Subcutaneous adipose tissue (tissue), 4 donors: ENCODE measurements around the gene CCDC188. TPM values are rescaled to one million over a fixed set of nuclear protein-coding genes. Genes with fewer than 3 reads are reported as not detected.

Source experiments
- CTCF ChIP-seq: fragments of 450-650 bp; IDR thresholded peaks from one replicate; pipeline ENCODE4 v1.5.1; 2016; ENCODE audit warnings: low read depth, mild to moderate bottlenecking, control low read depth, antibody characterized with exemption, moderate library complexity
- total RNA-seq, 4 donors: library from RNA; depleted of rRNA; stranded (reverse); fragments of >200 nt; gene quantifications; one replicate each; pipeline ENCODE4 v1.1.0, GENCODE V29; 2016

CCDC188 gene
- total RNA-seq, 4 donors from 2014 or later: 1.3 to 3.0 TPM; not detected in 2

GRCh38 chr22:20188567-20188877 is 37.7 kb upstream of the CCDC188 start:
- no peak for TF ChIP-seq CTCF

DNA sequence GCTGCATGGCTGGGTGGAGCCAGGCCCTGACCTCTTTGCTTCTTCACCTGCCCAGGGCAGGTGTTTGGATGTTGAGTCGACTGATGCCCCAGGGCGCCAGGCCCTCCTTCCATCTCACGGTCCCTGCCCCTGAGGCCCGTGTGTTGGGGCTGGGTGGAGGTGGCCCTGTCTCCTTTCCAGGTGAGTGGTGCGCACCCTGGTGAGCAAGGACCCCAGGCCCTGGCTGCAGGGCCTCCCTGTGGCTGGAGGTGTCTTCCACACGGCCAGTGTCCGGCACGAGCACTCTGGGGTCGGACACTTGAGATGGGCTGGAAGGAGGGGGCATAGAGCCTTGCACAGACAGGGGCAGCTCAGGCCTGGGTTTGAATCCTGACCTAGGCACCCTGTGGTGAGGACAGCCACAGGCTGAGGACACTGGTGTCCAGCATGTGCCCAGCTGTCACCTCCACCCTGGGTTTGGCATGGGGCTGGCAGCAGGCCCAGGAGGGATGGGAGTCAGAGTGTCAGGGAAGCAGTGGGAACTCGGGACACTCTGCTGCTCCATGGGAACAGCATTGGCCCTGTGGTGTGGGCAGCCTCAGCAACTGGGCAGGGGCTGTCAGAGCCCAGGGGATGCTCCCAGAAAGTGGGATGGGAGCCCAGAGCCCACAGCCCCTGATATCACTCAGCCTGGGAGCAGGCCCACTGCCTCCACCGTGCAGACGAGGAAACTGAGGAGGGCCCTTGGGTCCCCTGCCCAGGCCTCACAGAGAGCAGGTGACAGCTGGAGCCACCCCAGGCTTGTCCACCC is 37.1 kb upstream of the CCDC188 start:
- no peak for TF ChIP-seq CTCF

DNA sequence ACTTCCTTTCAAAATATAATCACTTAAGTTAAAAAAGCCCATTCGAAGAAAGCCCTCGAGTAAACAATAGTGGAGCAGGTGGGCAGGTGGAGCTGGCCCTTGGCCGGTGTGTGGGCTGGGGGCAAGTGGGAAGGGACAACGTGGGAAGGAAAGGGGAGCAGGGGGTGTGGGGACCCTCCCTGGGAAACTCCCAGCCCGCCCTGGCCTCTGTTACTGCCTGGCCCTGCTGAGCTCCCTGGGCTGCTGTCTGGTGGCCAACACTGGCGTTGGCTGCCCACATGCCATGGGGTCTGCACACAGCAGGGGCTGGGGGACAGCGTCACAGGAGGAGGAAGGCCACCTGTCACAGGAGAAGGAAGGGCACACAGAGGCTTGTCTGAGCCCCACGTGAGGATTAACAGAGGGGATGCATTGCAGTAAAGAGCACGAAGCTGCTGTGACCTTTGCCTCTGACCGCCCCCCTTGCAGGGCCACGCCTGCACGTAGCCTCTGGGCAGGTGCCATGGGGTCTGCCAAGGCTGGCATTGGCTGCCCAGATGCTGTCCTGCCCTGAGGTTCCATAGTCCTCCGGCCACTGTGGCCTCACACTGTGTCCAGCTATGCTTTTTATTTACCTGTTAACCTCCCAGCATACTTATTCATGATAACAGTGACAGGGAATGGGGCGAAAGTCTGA is 36.2 kb upstream of the CCDC188 start:
- no peak for TF ChIP-seq CTCF

DNA sequence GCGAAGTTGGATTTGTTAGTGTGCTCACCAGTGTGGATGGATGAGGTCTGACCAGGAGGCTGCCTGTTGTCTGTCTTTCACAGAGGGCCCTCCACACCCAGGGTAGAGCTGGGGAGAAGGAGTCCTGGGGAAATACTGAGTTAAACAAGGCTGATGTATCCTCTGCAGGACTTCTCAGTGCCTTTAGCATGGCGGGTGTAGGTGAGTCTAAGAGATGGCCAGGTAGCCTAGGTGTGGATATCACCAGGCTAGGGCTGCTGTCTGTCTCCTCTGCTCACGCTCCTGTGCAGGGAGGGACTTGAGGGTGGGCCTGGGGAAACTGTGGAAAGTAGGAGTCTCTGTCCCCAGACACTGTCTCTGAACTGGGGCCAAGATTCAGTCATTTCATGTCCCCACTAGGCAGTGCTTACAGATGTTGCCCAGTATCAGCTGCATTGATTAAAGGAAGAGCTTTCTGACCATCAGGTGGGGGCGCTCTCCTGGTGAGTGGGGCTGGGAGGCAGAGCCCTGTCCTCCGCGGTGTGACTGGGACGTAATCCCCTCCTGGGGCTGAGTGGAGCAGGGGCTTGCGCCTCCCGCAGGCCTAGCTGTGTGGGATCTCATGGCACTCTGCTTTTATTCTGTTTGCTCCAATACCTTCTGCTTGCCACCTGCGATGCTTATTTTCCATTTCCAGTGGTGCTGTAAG is 35.5 kb upstream of the CCDC188 start:
- no peak for TF ChIP-seq CTCF

DNA sequence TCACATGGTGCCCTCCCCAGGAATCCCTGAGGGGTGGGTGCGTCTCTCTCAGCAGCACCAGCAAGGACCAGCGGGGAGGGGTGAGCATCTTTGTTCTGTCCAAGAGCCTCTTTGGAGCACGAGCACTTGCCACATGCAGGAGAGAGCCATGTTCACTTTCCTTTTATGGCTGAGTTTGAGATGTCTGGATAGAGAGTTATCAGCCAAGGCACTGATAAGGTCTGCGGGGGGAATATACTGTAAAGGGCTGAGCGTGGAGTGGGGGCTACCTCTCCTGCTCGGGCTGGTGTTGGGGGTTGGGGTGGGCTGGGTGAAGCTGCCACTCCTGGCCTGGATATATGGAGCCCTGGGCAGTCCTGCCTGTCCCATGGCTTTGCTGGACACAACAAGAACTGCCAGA is 34.9 kb upstream of the CCDC188 start:
- no peak for TF ChIP-seq CTCF

GRCh38 chr22:20184501-20185165 is 33.8 kb upstream of the CCDC188 start:
- no peak for TF ChIP-seq CTCF

DNA sequence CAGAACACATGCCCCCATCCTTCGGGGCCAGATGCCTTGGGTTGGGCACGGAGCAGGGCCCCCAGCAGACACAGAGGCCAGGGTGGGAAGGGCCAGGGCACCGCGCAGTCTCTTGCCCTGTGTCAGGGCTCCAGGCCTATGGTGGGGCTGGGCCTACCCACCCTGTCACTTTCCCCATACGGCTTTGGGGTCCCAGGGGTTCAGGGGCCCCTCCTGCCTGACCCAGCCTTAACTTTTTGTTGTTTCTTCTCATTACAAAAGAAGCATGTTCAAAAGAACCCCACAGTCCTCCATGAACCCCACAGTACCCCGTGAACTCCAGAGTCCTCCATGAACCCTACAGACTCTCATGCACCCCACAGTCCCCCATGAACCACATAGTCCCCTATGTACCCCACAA is 33.0 kb upstream of the CCDC188 start:
- no peak for TF ChIP-seq CTCF
